ENCODE results near the gene KBTBD4. TPM values are rescaled to one million over a fixed set of nuclear protein-coding genes. Genes with fewer than 3 reads are reported as not detected.
A peak's percentile ranks its signal among the peaks of the same experiment; 100 is the strongest.

Gene KBTBD4
- total and polyA plus RNA-seq, 2 of the 13 experiments (the other 11 are each of a cell fraction or from before 2014, with no cell fraction given): 8.5 to 12.8 TPM

GRCh38 chr11:47591764-47592163 lies 13.0 kb upstream of the KBTBD4 start:
- in situ Hi-C loops (cut with HindIII; ENCODE audit: extremely low pct_ligation_motif_present, low pct_unique_long_range_greater_than_20kb) (no loop called here), intact Hi-C loops (cut with micrococcal nuclease; ENCODE audit: unreplicated experiment) (no loop called here)
- H3K36me3 ChIP-seq (replicated peaks in 1 of 2; ENCODE audit: control insufficient read depth in 1 of 2, insufficient read depth in 2 of 2, low read length in 2 of 2): no peaks in the 10 kb centered on the region
- no peak overlapping the region for H2AFZ ChIP-seq (ENCODE audit: low read length)
- no TSS peak for BruUV-seq (replicated peaks)
- H3K4me2 ChIP-seq (ENCODE audit: low read depth, low read length): peak overlapping the region; percentile 57
- H3K4me1 ChIP-seq (ENCODE audit: insufficient read depth, low read length): peaks cover 71% of the 10 kb centered on the region
- no peaks in the 10 kb centered on the region for H3K9me3 ChIP-seq (ENCODE audit: low read length)
- peaks cover 3 to 27% of the 10 kb centered on the region in 2 experiments for H3K27me3 ChIP-seq (ENCODE audit: control insufficient read depth in 1 of 2, insufficient read depth in 2 of 2, low read length in 2 of 2)
- WGBS (ENCODE audit: low lambda C conversion rate): 11% methylated on average over 6 of the region's 7 CpGs
- H3K27ac ChIP-seq (ENCODE audit: extremely low read length, insufficient read depth, low read length): no peak overlapping the region
- H4K20me1 ChIP-seq (ENCODE audit: insufficient read depth, low read length): no peaks in the 10 kb centered on the region
- FAIRE-seq: no peak
- no peak for DNase-seq (ENCODE audit: low spot score)
- H3K4me3 ChIP-seq (replicated peaks in 1 of 3; ENCODE audit: insufficient read depth in 1 of 3, low read depth in 2 of 3, low read length in 3 of 3): peak overlapping the region; percentile 2 to 57 (median 32); a peak in 5 of 6 replicates
- POLR2A ChIA-PET: interaction anchor here (0.9 kb wide), 1 partner anchor 26 kb away, joined by 3 read pairs; no protein-coding TSS in a partner anchor
- H3K79me2 ChIP-seq (ENCODE audit: insufficient read depth, low read length): no peaks in the 10 kb centered on the region
- peak; percentile 45 for ATAC-seq
- CTCF ChIA-PET (ENCODE audit: low intra/inter-chr PET ratio, low total read pairs): no interaction called here
- peak overlapping the region; percentile 24; the same call in 1 of the 2 replicates for H3K9ac ChIP-seq (ENCODE audit: insufficient read depth, low read depth, low read length)
- TF ChIP-seq ZNF292 (CRISPR knock-in tag; IDR thresholded peaks at IDR 0.05; ENCODE audit: borderline replicate concordance, low read depth): 0 out of 2 replicates have a peak, but pooled peaks have one; percentile 23
- TF ChIP-seq PHF8 (CRISPR knock-in tag; IDR thresholded peaks at IDR 0.05): peak; percentile 19; the same call in 1 of the 2 replicates
- peak; percentile 21; the same call in 1 of the 2 replicates for TF ChIP-seq SAP130 (CRISPR knock-in tag; IDR thresholded peaks at IDR 0.05; ENCODE audit: low read depth)
- TF ChIP-seq, protein P1, sequence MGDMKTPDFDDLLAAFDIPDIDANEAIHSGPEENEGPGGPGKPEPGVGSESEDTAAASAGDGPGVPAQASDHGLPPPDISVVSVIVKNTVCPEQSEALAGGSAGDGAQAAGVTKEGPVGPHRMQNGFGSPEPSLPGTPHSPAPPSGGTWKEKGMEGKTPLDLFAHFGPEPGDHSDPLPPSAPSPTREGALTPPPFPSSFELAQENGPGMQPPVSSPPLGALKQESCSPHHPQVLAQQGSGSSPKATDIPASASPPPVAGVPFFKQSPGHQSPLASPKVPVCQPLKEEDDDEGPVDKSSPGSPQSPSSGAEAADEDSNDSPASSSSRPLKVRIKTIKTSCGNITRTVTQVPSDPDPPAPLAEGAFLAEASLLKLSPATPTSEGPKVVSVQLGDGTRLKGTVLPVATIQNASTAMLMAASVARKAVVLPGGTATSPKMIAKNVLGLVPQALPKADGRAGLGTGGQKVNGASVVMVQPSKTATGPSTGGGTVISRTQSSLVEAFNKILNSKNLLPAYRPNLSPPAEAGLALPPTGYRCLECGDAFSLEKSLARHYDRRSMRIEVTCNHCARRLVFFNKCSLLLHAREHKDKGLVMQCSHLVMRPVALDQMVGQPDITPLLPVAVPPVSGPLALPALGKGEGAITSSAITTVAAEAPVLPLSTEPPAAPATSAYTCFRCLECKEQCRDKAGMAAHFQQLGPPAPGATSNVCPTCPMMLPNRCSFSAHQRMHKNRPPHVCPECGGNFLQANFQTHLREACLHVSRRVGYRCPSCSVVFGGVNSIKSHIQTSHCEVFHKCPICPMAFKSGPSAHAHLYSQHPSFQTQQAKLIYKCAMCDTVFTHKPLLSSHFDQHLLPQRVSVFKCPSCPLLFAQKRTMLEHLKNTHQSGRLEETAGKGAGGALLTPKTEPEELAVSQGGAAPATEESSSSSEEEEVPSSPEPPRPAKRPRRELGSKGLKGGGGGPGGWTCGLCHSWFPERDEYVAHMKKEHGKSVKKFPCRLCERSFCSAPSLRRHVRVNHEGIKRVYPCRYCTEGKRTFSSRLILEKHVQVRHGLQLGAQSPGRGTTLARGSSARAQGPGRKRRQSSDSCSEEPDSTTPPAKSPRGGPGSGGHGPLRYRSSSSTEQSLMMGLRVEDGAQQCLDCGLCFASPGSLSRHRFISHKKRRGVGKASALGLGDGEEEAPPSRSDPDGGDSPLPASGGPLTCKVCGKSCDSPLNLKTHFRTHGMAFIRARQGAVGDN (CRISPR knock-in tag; IDR thresholded peaks at IDR 0.05): peak; percentile 44
- TF ChIP-seq BCL3 (CRISPR knock-in tag; IDR thresholded peaks at IDR 0.05): 0 out of 2 replicates have a peak, but pooled peaks have one; percentile 18
- TF ChIP-seq AHR (CRISPR knock-in tag; IDR thresholded peaks at IDR 0.05): no peak
- TF ChIP-seq ZNF746 (CRISPR knock-in tag; IDR thresholded peaks at IDR 0.05): 0 out of 2 replicates have a peak, but pooled peaks have one; percentile 19
- 0 out of 2 replicates have a peak, but pooled peaks have one; percentile 40 for TF ChIP-seq SMAD9 (CRISPR knock-in tag; IDR thresholded peaks at IDR 0.05)
- TF ChIP-seq ARID5B (CRISPR knock-in tag; IDR thresholded peaks at IDR 0.05): 0 out of 2 replicates have a peak, but pooled peaks have one; percentile 10
- TF ChIP-seq, protein P2, sequence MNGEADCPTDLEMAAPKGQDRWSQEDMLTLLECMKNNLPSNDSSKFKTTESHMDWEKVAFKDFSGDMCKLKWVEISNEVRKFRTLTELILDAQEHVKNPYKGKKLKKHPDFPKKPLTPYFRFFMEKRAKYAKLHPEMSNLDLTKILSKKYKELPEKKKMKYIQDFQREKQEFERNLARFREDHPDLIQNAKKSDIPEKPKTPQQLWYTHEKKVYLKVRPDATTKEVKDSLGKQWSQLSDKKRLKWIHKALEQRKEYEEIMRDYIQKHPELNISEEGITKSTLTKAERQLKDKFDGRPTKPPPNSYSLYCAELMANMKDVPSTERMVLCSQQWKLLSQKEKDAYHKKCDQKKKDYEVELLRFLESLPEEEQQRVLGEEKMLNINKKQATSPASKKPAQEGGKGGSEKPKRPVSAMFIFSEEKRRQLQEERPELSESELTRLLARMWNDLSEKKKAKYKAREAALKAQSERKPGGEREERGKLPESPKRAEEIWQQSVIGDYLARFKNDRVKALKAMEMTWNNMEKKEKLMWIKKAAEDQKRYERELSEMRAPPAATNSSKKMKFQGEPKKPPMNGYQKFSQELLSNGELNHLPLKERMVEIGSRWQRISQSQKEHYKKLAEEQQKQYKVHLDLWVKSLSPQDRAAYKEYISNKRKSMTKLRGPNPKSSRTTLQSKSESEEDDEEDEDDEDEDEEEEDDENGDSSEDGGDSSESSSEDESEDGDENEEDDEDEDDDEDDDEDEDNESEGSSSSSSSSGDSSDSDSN (CRISPR knock-in tag; IDR thresholded peaks at IDR 0.05): 0 out of 2 replicates have a peak, but pooled peaks have one; percentile 11
- TF ChIP-seq ETV5 (CRISPR knock-in tag; IDR thresholded peaks at IDR 0.05; ENCODE audit: borderline replicate concordance): peak; percentile 22; the same call in 1 of the 2 replicates
- TF ChIP-seq HNRNPL (IDR thresholded peaks at IDR 0.05; ENCODE audit: low read depth, low read length): no peak
